GM10266 (cell line): ENCODE measurements around the gene GCGR.

Experiments used
- DNase-seq: peaks from one replicate; pipeline ENCODE4 v3.0.0; 2012; ENCODE audit errors: extremely low spot score
- TF ChIP-seq, protein P1 (sequence below): IDR thresholded peaks from 2 replicates; pipeline ENCODE4 v1.5.1; 2012; ENCODE audit warnings: mild to moderate bottlenecking, low read depth; ENCODE audit not compliant: control insufficient read depth, insufficient read depth; ENCODE audit errors: missing control alignments

Gene GCGR

DNA sequence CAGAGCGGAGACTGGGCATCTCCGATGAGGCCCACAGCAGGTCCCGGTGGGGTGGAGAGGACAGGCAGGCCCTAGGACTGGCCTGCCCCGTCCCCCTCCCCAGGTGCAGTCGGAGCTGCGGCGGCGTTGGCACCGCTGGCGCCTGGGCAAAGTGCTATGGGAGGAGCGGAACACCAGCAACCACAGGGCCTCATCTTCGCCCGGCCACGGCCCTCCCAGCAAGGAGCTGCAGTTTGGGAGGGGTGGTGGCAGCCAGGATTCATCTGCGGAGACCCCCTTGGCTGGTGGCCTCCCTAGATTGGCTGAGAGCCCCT lies 9.4 kb downstream of the GCGR start:
- TF ChIP-seq, protein P1, sequence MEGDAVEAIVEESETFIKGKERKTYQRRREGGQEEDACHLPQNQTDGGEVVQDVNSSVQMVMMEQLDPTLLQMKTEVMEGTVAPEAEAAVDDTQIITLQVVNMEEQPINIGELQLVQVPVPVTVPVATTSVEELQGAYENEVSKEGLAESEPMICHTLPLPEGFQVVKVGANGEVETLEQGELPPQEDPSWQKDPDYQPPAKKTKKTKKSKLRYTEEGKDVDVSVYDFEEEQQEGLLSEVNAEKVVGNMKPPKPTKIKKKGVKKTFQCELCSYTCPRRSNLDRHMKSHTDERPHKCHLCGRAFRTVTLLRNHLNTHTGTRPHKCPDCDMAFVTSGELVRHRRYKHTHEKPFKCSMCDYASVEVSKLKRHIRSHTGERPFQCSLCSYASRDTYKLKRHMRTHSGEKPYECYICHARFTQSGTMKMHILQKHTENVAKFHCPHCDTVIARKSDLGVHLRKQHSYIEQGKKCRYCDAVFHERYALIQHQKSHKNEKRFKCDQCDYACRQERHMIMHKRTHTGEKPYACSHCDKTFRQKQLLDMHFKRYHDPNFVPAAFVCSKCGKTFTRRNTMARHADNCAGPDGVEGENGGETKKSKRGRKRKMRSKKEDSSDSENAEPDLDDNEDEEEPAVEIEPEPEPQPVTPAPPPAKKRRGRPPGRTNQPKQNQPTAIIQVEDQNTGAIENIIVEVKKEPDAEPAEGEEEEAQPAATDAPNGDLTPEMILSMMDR: no peak
- DNase-seq: no peak

DNA sequence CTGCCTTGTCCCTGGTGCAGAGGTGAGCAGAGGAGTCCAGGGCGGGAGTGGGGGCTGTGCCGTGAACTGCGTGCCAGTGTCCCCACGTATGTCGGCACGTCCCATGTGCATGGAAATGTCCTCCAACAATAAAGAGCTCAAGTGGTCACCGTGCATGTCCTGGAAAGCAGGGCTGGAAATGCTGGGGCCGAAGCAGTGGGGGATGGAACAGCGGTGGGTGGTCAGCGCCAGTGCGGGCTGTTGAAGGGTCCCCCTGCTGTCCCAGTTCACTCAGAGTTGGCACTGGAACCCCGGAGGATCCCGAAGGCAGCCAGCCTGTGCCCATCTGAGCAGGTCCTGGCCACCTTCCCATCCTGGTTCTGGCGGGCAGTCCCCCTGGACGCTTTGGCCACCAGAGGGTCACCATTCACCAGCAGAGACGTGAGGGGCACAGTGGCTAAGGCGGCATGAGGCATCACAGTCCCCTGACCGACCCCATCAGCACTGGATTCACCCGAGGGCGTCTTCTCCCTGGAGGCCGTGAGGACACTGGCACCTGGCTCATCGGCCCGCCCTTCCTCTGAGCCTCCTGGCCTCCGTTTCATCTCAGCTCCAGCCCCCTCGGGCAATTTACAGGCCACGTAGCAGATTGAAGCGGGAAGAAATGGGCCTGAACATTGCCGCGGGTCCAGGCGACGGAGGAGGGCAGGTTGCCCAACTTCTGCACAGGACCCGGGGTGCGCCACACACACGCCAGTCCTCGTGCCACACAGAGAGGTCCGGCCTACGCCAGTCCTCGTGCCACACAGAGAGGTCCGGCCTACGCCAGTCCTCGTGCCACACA lies 10.1 kb downstream of the GCGR start:
- TF ChIP-seq, protein P1: no peak
- DNase-seq: no peak

DNA sequence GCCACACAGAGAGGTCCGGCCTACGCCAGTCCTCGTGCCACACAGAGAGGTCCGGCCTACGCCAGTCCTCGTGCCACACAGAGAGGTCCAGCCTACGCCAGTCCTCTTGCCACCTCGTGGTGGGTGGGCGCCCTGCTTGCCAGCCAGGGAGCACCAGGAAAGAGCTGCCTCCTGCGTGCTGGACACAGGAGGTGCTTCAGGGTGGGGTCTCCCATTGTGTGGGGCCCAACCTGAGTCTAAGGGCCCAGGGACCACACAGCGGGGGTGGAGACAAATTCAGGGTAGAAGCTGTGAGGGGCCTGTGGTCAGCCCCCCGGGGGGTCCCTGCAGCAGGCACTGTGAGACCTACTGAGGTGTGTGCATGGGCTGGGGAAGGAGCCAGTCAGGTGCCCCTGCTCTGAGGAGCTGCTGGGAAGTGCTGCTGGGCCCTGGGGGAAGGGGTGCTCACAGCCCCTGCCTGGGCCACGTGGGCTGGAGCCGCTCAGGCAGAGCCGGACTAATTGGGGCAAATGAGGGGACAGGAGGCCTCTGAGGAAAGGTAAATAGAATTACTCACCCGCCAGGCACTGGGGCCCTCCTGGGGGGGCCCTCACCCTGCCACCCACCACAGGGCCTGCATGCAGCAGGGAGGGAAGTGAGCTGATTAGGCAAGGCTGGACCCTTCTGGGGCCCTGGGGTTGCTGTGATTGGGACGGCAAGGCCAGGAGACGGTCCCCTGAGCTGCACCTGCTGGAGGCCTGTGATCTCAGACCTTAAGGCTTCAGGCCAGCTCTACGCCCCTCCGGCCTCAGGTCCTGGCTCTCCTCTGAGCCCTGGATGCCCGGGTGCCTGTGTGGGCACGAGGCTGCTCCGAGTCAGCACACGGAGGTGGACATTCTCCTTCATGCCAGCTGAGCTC lies 11.0 kb downstream of the GCGR start:
- TF ChIP-seq, protein P1: no peak
- DNase-seq: no peak

DNA sequence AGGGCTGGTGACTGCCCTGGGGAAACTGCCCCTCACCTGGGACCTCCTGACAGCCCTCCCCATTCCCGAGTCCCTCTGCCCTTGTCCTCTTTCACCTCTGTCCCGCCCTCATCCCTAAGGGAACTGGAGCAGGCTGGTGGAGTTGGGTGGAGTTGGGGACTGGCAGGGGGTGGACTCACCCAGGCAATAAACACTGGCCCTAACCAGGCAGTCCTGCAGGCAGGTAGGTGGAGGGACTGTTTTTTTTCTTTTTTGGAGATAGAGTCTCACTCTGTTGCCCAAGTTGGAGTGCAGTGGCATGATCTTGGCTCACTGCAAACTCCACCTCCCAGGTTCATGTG lies 11.7 kb downstream of the GCGR start:
- TF ChIP-seq, protein P1: no peak
- no peak for DNase-seq

DNA sequence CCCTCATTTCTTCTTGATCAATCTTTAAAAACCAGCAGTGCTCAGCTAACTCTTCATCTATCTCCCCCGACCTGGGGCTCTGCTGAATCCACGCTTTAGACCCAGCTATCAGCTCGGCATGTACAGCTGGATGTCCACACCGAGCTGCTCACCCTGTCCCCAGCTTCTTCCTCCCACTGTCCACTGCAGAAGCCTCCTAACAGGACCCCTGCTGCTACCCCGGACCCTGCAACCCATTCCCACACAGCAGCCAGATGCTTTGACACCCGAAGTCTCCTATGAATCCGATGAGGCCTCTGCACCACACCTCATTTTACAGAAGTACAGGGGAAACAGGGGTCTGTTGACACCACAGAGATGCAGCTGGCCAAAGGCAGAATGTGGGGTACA lies 13.8 kb downstream of the GCGR start:
- no peak for DNase-seq
- TF ChIP-seq, protein P1: no peak

DNA sequence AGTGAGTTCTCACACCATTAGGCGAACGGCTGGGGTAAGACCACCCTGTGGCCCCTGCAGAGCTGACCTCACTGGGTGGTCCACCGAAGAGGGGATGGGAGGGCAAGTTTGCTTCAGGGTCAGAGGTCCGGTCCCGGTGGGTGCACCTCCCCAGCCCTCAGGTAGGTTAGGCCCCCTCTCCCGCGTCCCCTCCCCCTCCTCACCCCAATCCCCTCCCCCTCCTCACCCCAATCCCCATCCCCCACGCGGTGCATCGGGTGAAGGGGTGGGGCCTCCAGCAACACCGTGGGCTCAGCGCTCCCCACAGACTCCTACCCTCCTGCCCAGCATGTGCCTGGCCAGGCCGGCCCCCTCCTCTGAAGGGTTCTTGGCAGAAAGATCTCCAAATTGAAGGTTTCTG lies 15.8 kb downstream of the GCGR start:
- TF ChIP-seq, protein P1: no peak
- DNase-seq: no peak

DNA sequence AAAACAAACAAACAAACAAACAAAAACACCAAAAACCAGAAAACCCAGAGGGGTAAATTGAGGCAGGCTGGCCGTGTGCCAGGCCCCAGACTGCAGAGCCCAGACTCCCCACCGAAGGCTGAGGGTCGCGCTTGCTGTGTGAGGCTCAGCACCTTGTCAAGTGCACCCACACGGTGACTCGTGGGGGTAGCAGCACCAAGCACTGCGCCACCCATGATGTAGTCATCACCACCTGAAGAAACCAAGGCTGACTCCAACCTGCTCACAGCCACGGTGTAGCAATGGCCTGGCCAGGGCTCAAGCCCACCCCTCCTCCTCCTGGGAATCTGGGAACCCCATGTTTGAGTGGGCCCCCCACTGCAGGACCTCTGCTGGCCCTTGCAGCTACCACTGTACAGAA lies 17.2 kb downstream of the GCGR start:
- TF ChIP-seq, protein P1: no peak
- no peak for DNase-seq
